Adrenal gland (tissue), 5 donors: Measurements from ENCODE around the gene AHRR.

Experiments used
- POLR2A ChIP-seq, 2 donors: fragments of 450-650 bp; IDR thresholded peaks; one replicate each; pipeline ENCODE4 v1.6.1; 2017; ENCODE audit warnings: antibody characterized with exemption in 2 of 2, mild to moderate bottlenecking in 2 of 2, moderate library complexity in 1 of 2
- TF ChIP-seq, protein P1 (sequence below), 6 experiments: fragments of 450-650 bp in 4 of 6; fragments of 200-600 bp in 2 of 6; sonication (generic) in 1 of 6; IDR thresholded peaks; 1 replicate in 5 of 6; 2 replicates in 1 of 6; pipeline versions ENCODE4 v1.5.1 to v1.8.0; 2016 to 2021; ENCODE audit warnings: antibody characterized with exemption in 6 of 6, mild to moderate bottlenecking in 2 of 6, moderate library complexity in 1 of 6
- donor health status: DM: no; HTN: no; CAD: no.

DNA sequence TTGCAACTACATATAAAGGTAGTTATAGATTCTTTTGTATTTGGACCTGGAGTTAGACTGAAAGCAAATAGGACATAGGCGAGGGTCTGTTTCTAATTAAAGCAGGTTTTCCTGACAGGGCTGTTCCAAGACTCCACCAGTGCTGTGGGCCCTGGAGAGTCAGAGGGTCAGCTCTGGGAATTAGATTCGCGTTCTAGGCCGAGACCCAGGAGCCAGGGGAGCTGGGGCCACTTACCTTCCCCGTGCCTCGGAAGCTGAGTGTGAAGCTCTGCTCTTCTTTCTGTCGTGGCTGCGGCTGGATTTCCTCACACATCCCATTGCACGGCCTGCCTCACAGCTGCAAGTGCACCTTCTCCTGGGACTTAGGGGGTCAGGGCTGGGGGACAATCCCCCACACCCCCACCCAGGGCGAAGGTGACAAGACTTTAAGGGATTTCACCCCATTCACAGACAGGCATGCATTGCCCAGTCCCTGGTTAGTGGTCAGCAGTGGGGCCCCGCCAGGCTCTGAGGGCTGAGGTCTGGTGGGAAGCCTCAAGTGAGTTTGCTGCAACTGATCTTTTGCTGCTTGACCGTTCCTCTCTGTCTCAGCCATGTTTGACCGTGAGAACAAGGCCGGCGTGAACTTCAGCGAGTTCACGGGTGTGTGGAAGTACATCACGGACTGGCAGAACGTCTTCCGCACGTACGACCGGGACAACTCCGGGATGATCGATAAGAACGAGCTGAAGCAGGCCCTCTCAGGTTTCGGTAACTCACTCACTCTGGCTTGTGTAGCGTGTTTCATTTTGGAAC, 15.3 kb upstream of the AHRR start:
- TF ChIP-seq, protein P1, sequence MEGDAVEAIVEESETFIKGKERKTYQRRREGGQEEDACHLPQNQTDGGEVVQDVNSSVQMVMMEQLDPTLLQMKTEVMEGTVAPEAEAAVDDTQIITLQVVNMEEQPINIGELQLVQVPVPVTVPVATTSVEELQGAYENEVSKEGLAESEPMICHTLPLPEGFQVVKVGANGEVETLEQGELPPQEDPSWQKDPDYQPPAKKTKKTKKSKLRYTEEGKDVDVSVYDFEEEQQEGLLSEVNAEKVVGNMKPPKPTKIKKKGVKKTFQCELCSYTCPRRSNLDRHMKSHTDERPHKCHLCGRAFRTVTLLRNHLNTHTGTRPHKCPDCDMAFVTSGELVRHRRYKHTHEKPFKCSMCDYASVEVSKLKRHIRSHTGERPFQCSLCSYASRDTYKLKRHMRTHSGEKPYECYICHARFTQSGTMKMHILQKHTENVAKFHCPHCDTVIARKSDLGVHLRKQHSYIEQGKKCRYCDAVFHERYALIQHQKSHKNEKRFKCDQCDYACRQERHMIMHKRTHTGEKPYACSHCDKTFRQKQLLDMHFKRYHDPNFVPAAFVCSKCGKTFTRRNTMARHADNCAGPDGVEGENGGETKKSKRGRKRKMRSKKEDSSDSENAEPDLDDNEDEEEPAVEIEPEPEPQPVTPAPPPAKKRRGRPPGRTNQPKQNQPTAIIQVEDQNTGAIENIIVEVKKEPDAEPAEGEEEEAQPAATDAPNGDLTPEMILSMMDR (IDR thresholded peaks at IDR 0.05) = no peak
- no peak for TF ChIP-seq POLR2A (IDR thresholded peaks at IDR 0.05)
